Medulla oblongata (tissue), 1 donor: ENCODE data around the gene NFYC.

Source experiments
- DNase-seq: peaks from one replicate; pipeline ENCODE4 v3.0.0-alpha.2; 2015; ENCODE audit errors: extremely low spot score

Gene NFYC

GRCh38 chr1:40758578-40759343 lies 67.3 kb downstream of the NFYC start:
- no peak for DNase-seq

- no peak for DNase-seq
Measured at GRCh38 chr1:40760984-40761383, 69.5 kb downstream of the NFYC start.

GRCh38 chr1:40762144-40762923 lies 70.8 kb downstream of the NFYC start:
- DNase-seq = no peak

GRCh38 chr1:40763742-40764532 lies 72.4 kb downstream of the NFYC start:
- no peak for DNase-seq

GRCh38 chr1:40764981-40765380 lies 73.5 kb downstream of the NFYC start:
- no peak for DNase-seq

GRCh38 chr1:40766017-40766416 lies 74.5 kb downstream of the NFYC start:
- DNase-seq = no peak

GRCh38 chr1:40766560-40766959 lies 75.1 kb downstream of the NFYC start:
- no peak for DNase-seq

GRCh38 chr1:40768146-40768990 lies 76.9 kb downstream of the NFYC start:
- DNase-seq = peak; percentile 16

GRCh38 chr1:40769815-40770214 lies 78.3 kb downstream of the NFYC start:
- peak; percentile 66 for DNase-seq

GRCh38 chr1:40770296-40771070 lies 79.0 kb downstream of the NFYC start:
- DNase-seq = no peak

- no peak for DNase-seq
Measured at GRCh38 chr1:40772146-40772955, 80.8 kb downstream of the NFYC start.

GRCh38 chr1:40773748-40774265 lies 82.3 kb downstream of the NFYC start:
- no peak for DNase-seq

- peak; percentile 22 for DNase-seq
Measured at GRCh38 chr1:40774266-40774998, 82.9 kb downstream of the NFYC start.

- no peak for DNase-seq
Measured at GRCh38 chr1:40776236-40777072, 85.0 kb downstream of the NFYC start.

GRCh38 chr1:40777224-40777970 lies 85.9 kb downstream of the NFYC start:
- DNase-seq = no peak

GRCh38 chr1:40780678-40781607 lies 89.4 kb downstream of the NFYC start:
- no peak for DNase-seq
